ENCODE results near the gene ALDH1A1. TPM values are rescaled to one million over a fixed set of nuclear protein-coding genes. Genes with fewer than 3 reads are reported as not detected.

The ALDH1A1 gene
- total and polyA plus RNA-seq, 2 experiments from 2014 or later: not detected

DNA sequence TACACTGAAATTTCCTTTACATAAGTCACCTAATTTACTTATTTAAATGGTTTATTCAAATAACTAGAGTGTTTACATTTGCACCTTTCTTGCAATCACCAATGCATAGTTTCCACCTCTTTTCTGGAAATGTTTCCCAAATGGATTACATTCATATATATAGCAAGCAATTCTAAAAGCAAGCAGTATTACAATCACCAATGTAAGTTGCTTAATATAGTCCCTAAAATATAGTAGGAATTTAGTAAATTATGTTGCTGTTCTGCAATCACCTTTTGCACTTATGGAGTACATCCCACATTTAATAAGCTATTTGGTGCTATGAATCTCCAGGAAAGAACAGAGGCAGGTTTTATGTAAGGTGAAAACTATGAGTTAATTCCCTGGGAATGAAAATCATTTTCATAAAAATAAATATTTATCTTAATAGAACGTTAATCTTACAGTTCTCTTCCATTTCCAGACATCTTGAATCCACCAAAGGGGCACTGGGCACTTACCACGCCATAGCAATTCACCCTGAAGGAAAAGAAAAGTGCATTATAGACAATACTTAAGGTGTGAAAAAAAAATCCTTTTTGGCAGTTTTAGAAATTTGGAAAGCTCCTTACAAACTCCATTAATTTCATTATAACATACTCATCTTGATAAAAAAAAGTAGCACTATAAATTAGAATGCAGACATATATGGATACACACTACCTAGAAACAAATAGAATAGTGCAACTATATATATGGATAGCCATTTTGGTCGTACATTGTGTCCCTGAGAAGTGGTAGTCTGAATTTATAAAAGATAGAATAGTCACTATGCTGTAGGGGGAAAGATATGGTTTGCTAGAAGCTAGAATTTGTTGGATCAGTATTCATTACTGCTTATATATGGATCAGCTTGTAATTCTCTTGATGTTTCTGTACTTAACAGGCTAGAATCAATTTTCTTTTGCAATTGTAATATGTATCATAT is 47.1 kb downstream of the ALDH1A1 start:
- Histone ChIP-seq H3K36me3 (ENCODE audit: low read depth) (no peaks in the 10 kb centered on the region), H3K4me1 (ENCODE audit: insufficient read depth) (no peaks in the 10 kb centered on the region), H3K9me3 (ENCODE audit: low read depth) (no peaks in the 10 kb centered on the region), H3K79me2 (ENCODE audit: insufficient read depth) (no peaks in the 10 kb centered on the region), H3K9me2 (ENCODE audit: insufficient read depth) (no peaks in the 10 kb centered on the region), H4K20me1 (ENCODE audit: insufficient read depth) (no peaks in the 10 kb centered on the region), H3F3A (ENCODE audit: insufficient read depth) (no peaks in the 10 kb centered on the region), H3K9ac (no peak overlapping the region), H3K27ac (no peak overlapping the region), H3K4me2 (ENCODE audit: unreplicated experiment) (no peak overlapping the region), H3K4me3 (no peak overlapping the region), H2AFZ (no peak overlapping the region), H3K27me3 (replicated peaks; ENCODE audit: insufficient read depth) (no peaks in the 10 kb centered on the region)
- in situ Hi-C loops (cut with MboI): no loop called here
- no peak for DNase-seq
- TF ChIP-seq EZH2phosphoT487 (IDR thresholded peaks at IDR 0.05; ENCODE audit: insufficient read depth, low read depth) (no peak), EZH2 (IDR thresholded peaks at IDR 0.05; ENCODE audit: insufficient read depth, poor library complexity, severe bottlenecking) (no peak)
- 54 to 58% methylated on average over 3 of the region's 3 CpGs for WGBS, 2 experiments (ENCODE audit: low coverage in 1 of 2, low lambda C conversion rate in 2 of 2, missing lambda C conversion rate in 2 of 2)

DNA sequence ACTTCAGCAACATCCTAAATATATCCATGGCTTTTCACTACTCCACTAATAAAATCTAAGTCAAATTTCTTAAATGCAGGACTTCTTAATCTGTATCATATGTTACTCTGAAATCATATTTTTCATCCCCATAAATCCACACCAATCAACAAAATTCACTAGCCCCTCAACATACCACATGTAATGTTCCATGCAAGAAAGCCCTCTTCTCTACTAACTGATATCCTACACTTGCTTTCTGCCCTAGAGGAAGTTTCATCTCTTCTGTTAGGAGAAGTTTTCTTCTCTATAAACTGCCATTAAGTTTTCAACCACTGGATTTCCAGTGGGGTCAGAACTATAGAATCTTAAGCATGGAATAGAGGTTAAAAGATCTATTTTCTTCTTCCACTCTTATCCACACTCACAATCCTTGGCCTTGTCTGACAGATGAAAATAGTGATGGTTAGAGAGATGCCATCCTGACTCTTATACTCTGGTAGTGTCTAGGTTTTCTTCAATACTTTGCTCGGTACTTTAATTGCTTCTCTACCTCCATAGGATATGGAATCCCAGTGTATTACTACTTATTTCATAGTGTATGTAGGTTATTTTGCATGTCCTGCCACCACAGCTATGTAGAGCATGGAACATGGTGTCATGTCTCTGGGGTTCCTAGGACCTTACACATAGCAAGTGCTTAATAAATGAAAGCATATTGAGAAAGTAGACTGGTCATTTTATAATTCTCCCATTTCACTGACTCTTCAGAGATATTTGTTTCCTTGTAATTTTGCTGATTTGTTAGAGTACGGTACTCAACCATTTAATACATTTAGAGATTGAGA is 48.4 kb downstream of the ALDH1A1 start:
- no peak for DNase-seq
- TF ChIP-seq EZH2 (IDR thresholded peaks at IDR 0.05; ENCODE audit: insufficient read depth, poor library complexity, severe bottlenecking) (no peak), EZH2phosphoT487 (IDR thresholded peaks at IDR 0.05; ENCODE audit: insufficient read depth, low read depth) (no peak)
- no peak overlapping the region for H3K4me3 ChIP-seq
- no peaks in the 10 kb centered on the region for H3K9me2 ChIP-seq (ENCODE audit: insufficient read depth)
- no peaks in the 10 kb centered on the region for H3K9me3 ChIP-seq (ENCODE audit: low read depth)
- WGBS, 2 experiments (ENCODE audit: low coverage in 1 of 2, low lambda C conversion rate in 2 of 2, missing lambda C conversion rate in 2 of 2): 83 to 90% methylated on average over 2 of the region's 2 CpGs
- in situ Hi-C loops (cut with MboI): no loop called here
- H3K79me2 ChIP-seq (ENCODE audit: insufficient read depth): no peaks in the 10 kb centered on the region
- no peaks in the 10 kb centered on the region for H4K20me1 ChIP-seq (ENCODE audit: insufficient read depth)
- no peak overlapping the region for H2AFZ ChIP-seq
- no peak overlapping the region for H3K9ac ChIP-seq
- H3K4me1 ChIP-seq (ENCODE audit: insufficient read depth): no peaks in the 10 kb centered on the region
- H3F3A ChIP-seq (ENCODE audit: insufficient read depth): no peaks in the 10 kb centered on the region
- H3K27me3 ChIP-seq (replicated peaks; ENCODE audit: insufficient read depth): no peaks in the 10 kb centered on the region
- H3K4me2 ChIP-seq (ENCODE audit: unreplicated experiment): no peak overlapping the region
- no peak overlapping the region for H3K27ac ChIP-seq
- no peaks in the 10 kb centered on the region for H3K36me3 ChIP-seq (ENCODE audit: low read depth)

DNA sequence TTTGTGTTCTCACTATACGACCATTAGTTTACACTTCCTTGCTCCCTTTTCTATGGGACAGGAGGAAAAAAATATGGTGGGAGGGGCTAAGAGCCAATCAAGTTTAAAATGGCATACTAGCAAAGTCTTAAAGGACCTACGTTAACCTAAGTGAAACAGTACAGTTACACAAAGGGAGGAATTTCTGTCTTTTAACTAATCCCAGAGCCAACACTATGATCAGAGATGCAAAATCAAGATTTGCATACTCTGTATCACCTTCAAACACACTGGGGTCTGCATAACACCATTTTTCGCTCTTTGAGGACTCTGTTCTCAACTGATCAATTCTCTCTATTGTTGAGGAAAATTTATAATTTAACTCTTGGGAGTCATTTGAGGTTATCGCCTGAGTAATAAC is 49.8 kb downstream of the ALDH1A1 start:
- 87 to 88% methylated on average over 4 of the region's 4 CpGs for WGBS, 2 experiments (ENCODE audit: low coverage in 1 of 2, low lambda C conversion rate in 2 of 2, missing lambda C conversion rate in 2 of 2)
- H3K9me2 ChIP-seq (ENCODE audit: insufficient read depth): no peaks in the 10 kb centered on the region
- H3K4me1 ChIP-seq (ENCODE audit: insufficient read depth): no peaks in the 10 kb centered on the region
- TF ChIP-seq EZH2phosphoT487 (IDR thresholded peaks at IDR 0.05; ENCODE audit: insufficient read depth, low read depth): no peak
- TF ChIP-seq EZH2 (IDR thresholded peaks at IDR 0.05; ENCODE audit: insufficient read depth, poor library complexity, severe bottlenecking): no peak
- no peak overlapping the region for H3K27ac ChIP-seq
- no peaks in the 10 kb centered on the region for H3K36me3 ChIP-seq (ENCODE audit: low read depth)
- in situ Hi-C loops (cut with MboI): no loop called here
- no peaks in the 10 kb centered on the region for H4K20me1 ChIP-seq (ENCODE audit: insufficient read depth)
- no peak overlapping the region for H3K4me3 ChIP-seq
- H2AFZ ChIP-seq: no peak overlapping the region
- no peak overlapping the region for H3K4me2 ChIP-seq (ENCODE audit: unreplicated experiment)
- no peaks in the 10 kb centered on the region for H3F3A ChIP-seq (ENCODE audit: insufficient read depth)
- H3K9ac ChIP-seq: no peak overlapping the region
- H3K79me2 ChIP-seq (ENCODE audit: insufficient read depth): no peaks in the 10 kb centered on the region
- no peaks in the 10 kb centered on the region for H3K27me3 ChIP-seq (replicated peaks; ENCODE audit: insufficient read depth)
- H3K9me3 ChIP-seq (ENCODE audit: low read depth): no peaks in the 10 kb centered on the region
- DNase-seq: no peak

DNA sequence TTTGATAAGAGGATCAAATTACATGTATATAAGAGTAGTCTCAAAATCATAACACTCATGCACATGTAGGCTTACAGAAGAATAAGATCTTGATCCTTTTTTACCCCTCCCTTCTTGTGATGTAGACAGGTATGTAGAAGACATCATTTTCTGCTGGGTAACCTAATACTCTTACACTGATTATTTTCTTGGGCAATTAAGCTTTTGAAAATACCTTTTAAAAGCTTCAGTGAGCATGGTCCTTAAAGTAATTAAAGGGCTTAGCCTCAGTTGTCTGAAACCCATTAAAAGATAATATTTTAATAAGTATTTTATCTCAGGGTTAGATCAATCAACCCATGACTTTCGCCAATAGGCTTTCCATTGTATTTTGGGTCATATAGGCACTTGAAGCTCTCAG is 50.6 kb downstream of the ALDH1A1 start:
- Histone ChIP-seq H3K4me1 (ENCODE audit: insufficient read depth) (no peaks in the 10 kb centered on the region), H3K27ac (no peak overlapping the region), H4K20me1 (ENCODE audit: insufficient read depth) (no peaks in the 10 kb centered on the region), H3K9ac (no peak overlapping the region), H3K4me3 (no peak overlapping the region), H3F3A (ENCODE audit: insufficient read depth) (no peaks in the 10 kb centered on the region), H3K9me2 (ENCODE audit: insufficient read depth) (no peaks in the 10 kb centered on the region), H2AFZ (no peak overlapping the region), H3K4me2 (ENCODE audit: unreplicated experiment) (no peak overlapping the region), H3K36me3 (ENCODE audit: low read depth) (no peaks in the 10 kb centered on the region), H3K79me2 (ENCODE audit: insufficient read depth) (no peaks in the 10 kb centered on the region), H3K27me3 (replicated peaks; ENCODE audit: insufficient read depth) (no peaks in the 10 kb centered on the region), H3K9me3 (ENCODE audit: low read depth) (no peaks in the 10 kb centered on the region)
- in situ Hi-C loops (cut with MboI): no loop called here
- DNase-seq: no peak
- WGBS, 2 experiments (ENCODE audit: low coverage in 1 of 2, low lambda C conversion rate in 2 of 2, missing lambda C conversion rate in 2 of 2): 85 to 96% methylated on average over 1 of the region's 1 CpG
- TF ChIP-seq EZH2phosphoT487 (IDR thresholded peaks at IDR 0.05; ENCODE audit: insufficient read depth, low read depth): no peak
- TF ChIP-seq EZH2 (IDR thresholded peaks at IDR 0.05; ENCODE audit: insufficient read depth, poor library complexity, severe bottlenecking): no peak

All from GM23248 (cell line).